MCF 10A (cell line): ENCODE data around the gene NAALADL1. TPM values are rescaled to one million over a fixed set of nuclear protein-coding genes. Genes with fewer than 3 reads are reported as not detected.

Experiments used
- BruUV-seq: library from RNA; stranded (reverse); fragments of 400-500 nt; replicated peaks from 2 replicates; lab custom pipeline; 2021; lab: Mats Ljungman, UMichigan
- CTCF ChIA-PET: fragments of 300-600 bp; sonication (Branson Sonifier 250); formaldehyde crosslinking; extraction: SDS; loops from one replicate; lab custom pipeline; 2021; ENCODE audit warnings: antibody characterized with exemption, inconsistent platforms; lab: Yijun Ruan, JAX
- POLR2A ChIA-PET: fragments of 300-600, 350-650 bp; sonication (Branson Sonifier 250); formaldehyde crosslinking; extraction: SDS; loops from one replicate; lab custom pipeline; 2020; ENCODE audit warnings: antibody characterized with exemption, inconsistent platforms; lab: Yijun Ruan, JAX
- DNase-seq: peaks from one replicate; pipeline ENCODE4 v3.0.0-alpha.2; 2018; ENCODE audit not compliant: unreplicated experiment
- H3K27ac Mint-ChIP-seq: one replicate; pipeline ENCODE4 v1.8.0; 2022; ENCODE audit warnings: mild to moderate bottlenecking, low read depth, mixed read lengths; ENCODE audit not compliant: unreplicated experiment
- H3K27me3 Mint-ChIP-seq: one replicate; pipeline ENCODE4 v1.8.0; 2022; ENCODE audit warnings: mixed read lengths; ENCODE audit not compliant: insufficient read depth, unreplicated experiment
- H3K36me3 Mint-ChIP-seq: one replicate; pipeline ENCODE4 v1.8.0; 2022; ENCODE audit warnings: mild to moderate bottlenecking, moderate library complexity, mixed read lengths; ENCODE audit not compliant: insufficient read depth, unreplicated experiment
- H3K4me1 Mint-ChIP-seq: one replicate; pipeline ENCODE4 v1.8.0; 2022; ENCODE audit warnings: mixed read lengths; ENCODE audit not compliant: insufficient read depth, unreplicated experiment
- H3K4me3 Mint-ChIP-seq: one replicate; pipeline ENCODE4 v1.8.0; 2022; ENCODE audit warnings: mild to moderate bottlenecking, moderate library complexity, mixed read lengths; ENCODE audit not compliant: unreplicated experiment
- H3K9me3 Mint-ChIP-seq: one replicate; pipeline ENCODE4 v1.8.0; 2022; ENCODE audit warnings: mixed read lengths; ENCODE audit not compliant: unreplicated experiment
- intact Hi-C: fragments of 100-400 bp; cut with micrococcal nuclease; formaldehyde crosslinking; loops from 2 replicates; pipeline ENCODE4 v1.14.1; 2022
- total RNA-seq: library from RNA; stranded (reverse); gene quantifications from 2 replicates; pipeline ENCODE4 v1.2.3, GENCODE V29; 2022
- TF ChIP-seq, protein P1 (sequence below): fragments of 200-600 bp; IDR thresholded peaks from one replicate; pipeline ENCODE4 v1.8.0; 2022; ENCODE audit warnings: antibody characterized with exemption, mild to moderate bottlenecking; ENCODE audit not compliant: unreplicated experiment

Gene NAALADL1
- total RNA-seq, 1 experiment from 2014 or later = not detected

DNA sequence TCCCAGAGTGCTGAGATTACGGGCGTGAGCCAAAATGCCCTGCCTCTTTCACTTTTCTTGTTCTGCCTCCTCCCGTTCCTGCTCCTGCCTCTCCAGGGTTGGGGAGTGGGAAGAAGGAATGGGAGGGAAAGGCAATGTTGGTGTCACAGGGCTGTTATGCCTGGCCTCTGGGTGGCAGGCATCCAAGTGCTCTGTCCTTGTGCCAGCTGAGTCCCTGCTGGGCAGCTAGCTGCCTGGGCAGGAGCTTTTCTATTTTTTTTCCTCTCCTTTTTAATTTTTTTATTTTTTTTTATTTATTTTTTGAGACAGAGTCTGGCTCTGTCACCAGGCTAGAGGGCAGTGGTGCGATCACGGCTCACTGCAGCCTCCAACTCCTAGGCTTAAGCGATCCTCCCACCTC lies 21.4 kb downstream of the NAALADL1 start:
- DNase-seq = no peak
- no peaks in the 10 kb centered on the region for H3K4me1 Mint-ChIP-seq
- H3K4me3 Mint-ChIP-seq = no peak overlapping the region
- ChIA-PET POLR2A (interaction anchor here (1.7 kb wide), 1 partner anchor 10 kb away, joined by 3 read pairs; the partner anchor contains the start of gene SNX15), CTCF (interaction anchor here (0.6 to 5.5 kb wide), 4 partner anchors 9 to 74 kb away, joined by 3 to 27 read pairs (median 8); partner anchors contain the start of genes ARL2 and SNX15)
- H3K9me3 Mint-ChIP-seq = no peaks in the 10 kb centered on the region
- intact Hi-C loops = no loop called here
- BruUV-seq = no TSS peak
- H3K36me3 Mint-ChIP-seq = peaks cover 32% of the 10 kb centered on the region
- TF ChIP-seq, protein P1, sequence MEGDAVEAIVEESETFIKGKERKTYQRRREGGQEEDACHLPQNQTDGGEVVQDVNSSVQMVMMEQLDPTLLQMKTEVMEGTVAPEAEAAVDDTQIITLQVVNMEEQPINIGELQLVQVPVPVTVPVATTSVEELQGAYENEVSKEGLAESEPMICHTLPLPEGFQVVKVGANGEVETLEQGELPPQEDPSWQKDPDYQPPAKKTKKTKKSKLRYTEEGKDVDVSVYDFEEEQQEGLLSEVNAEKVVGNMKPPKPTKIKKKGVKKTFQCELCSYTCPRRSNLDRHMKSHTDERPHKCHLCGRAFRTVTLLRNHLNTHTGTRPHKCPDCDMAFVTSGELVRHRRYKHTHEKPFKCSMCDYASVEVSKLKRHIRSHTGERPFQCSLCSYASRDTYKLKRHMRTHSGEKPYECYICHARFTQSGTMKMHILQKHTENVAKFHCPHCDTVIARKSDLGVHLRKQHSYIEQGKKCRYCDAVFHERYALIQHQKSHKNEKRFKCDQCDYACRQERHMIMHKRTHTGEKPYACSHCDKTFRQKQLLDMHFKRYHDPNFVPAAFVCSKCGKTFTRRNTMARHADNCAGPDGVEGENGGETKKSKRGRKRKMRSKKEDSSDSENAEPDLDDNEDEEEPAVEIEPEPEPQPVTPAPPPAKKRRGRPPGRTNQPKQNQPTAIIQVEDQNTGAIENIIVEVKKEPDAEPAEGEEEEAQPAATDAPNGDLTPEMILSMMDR = no peak
- H3K27ac Mint-ChIP-seq = no peak overlapping the region
- no peaks in the 10 kb centered on the region for H3K27me3 Mint-ChIP-seq

DNA sequence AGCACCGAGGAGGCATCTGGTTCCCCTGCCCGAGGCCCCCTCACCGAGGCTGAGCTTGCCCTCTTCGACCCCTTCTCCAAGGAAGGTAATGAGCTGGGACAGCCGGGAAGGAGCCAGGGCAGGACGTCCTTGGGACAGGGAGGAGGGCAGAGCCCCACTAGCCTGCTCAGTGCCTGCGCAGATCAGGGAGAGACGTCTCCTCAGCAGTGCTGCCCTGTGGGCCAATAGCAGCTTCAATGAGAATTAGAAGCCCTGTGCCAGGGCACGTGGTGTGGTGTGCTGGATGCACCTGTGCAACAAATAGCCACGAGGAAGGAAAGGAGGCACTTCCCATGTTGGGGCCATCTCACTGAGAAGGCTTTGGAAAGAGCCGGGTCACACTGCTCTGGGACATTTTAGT lies 22.8 kb downstream of the NAALADL1 start:
- H3K36me3 Mint-ChIP-seq = peaks cover 38% of the 10 kb centered on the region
- CTCF ChIA-PET = interaction anchor here (0.6 to 2.0 kb wide), 3 partner anchors 21 to 43 kb away, joined by 3 to 10 read pairs (median 3); partner anchors contain the start of gene ARL2
- no peak overlapping the region for H3K4me3 Mint-ChIP-seq
- no TSS peak for BruUV-seq
- H3K27ac Mint-ChIP-seq = no peak overlapping the region
- POLR2A ChIA-PET = no interaction called here
- TF ChIP-seq, protein P1 = no peak
- intact Hi-C loops = no loop called here
- no peaks in the 10 kb centered on the region for H3K4me1 Mint-ChIP-seq
- no peak for DNase-seq
- no peaks in the 10 kb centered on the region for H3K27me3 Mint-ChIP-seq
- H3K9me3 Mint-ChIP-seq = no peaks in the 10 kb centered on the region

DNA sequence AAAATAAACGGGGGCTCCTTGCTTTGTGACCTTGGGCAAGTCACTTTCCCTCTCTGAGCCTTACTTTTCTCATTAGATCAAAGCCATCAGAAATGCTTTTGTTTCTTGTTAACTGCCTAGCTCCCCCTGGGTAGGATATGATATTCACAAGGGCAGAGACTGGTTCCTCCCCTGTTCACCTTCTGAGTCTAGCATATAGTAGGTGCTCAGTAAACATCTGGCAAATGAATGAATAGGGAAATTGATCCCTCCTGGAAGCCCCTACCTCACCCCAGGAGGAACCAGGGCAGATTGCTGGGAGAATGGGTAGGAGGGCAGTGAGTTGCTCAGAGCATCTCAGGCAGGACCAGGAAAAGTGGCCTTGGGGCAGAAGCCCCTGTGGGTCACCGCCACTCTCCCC lies 23.9 kb downstream of the NAALADL1 start:
- ChIA-PET CTCF (no interaction called here), POLR2A (interaction anchor here (0.6 to 1.2 kb wide), 2 partner anchors 17 to 149 kb away, joined by 3 to 4 read pairs; no protein-coding TSS in a partner anchor)
- DNase-seq = no peak
- intact Hi-C loops = no loop called here
- H3K9me3 Mint-ChIP-seq = no peaks in the 10 kb centered on the region
- no peaks in the 10 kb centered on the region for H3K4me1 Mint-ChIP-seq
- H3K36me3 Mint-ChIP-seq = peaks cover 38% of the 10 kb centered on the region
- no TSS peak for BruUV-seq
- TF ChIP-seq, protein P1 = no peak
- H3K27me3 Mint-ChIP-seq = no peaks in the 10 kb centered on the region
- no peak overlapping the region for H3K27ac Mint-ChIP-seq
- no peak overlapping the region for H3K4me3 Mint-ChIP-seq

DNA sequence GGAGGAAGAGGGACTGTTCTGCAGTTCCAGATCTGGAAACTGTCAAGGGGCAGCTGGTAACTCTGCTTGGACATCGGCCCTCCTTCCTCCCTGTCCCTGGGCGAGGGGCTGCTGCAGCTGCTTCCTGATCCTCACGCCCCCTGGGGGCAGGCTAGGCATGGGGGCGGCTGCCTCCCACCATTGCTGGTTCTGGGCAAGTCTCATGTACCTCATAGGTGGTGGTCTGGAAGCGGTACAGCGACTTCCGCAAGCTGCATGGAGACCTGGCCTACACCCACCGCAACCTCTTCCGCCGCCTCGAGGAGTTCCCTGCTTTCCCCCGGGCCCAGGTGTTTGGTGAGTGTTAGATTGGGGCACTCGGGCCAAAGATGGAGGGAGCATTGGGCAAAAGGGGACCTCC lies 26.1 kb downstream of the NAALADL1 start:
- CTCF ChIA-PET = interaction anchor here (0.6 kb wide), 1 partner anchor 41 kb away, joined by 4 read pairs; no protein-coding TSS in a partner anchor
- H3K36me3 Mint-ChIP-seq = peaks cover 34% of the 10 kb centered on the region

More for the DNA sequence above, 26.1 kb downstream of the NAALADL1 start:
- POLR2A ChIA-PET = interaction anchor here (0.6 kb wide), 1 partner anchor 66 kb away, joined by 3 read pairs; no protein-coding TSS in a partner anchor
- Mint-ChIP-seq H3K27me3 (no peaks in the 10 kb centered on the region), H3K27ac (no peak overlapping the region), H3K4me1 (peaks cover 6% of the 10 kb centered on the region), H3K4me3 (no peak overlapping the region), H3K9me3 (no peaks in the 10 kb centered on the region)
- TF ChIP-seq, protein P1 = no peak
- no TSS peak for BruUV-seq
- intact Hi-C loops = no loop called here
- DNase-seq = no peak
